SH-SY5Y (cell line): Measurements from ENCODE around the gene WDR49.

Experiments used
- GATA2 ChIP-seq: IDR thresholded peaks from 2 replicates; pipeline ENCODE4 v1.6.1; 2011; ENCODE audit warnings: mild to moderate bottlenecking, low read depth, low read length
- GATA3 ChIP-seq: IDR thresholded peaks from 2 replicates; pipeline ENCODE4 v1.6.1; 2011; ENCODE audit warnings: low read depth, mild to moderate bottlenecking, low read length, moderate library complexity

DNA sequence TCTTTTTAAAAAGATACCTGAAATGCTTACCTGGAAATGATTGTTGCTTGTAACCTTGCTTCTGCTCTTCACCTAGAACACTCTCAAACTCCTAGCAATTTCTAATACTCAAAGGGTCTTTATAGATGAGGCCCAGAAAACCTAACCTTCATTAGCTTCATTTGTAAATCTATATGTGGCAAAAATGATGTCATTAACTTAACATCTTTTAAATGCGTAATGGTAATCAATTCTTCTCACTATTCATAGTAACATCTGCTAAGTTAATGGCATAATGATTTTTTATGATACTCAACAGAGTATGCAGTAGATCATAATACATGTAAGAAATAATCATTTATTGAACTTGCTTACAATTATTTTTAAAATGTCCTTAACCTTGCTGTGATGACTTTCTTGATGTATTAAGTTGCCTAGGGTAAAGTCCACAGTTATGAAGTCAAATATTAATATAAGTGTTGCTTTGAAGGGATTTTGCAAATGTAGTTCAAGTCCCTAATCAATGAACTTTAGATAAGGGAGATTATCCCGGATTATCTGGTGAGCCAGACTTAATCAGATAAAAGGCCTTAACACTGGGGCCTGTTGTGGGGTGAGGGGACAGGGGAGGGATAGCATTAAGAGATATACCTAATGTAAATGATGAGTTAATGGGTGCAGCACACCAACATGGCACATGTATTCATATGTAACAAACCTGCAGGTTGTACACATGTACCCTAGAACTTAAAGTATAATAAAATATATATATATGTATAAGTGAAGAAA lies 169.8 kb downstream of the WDR49 start:
- TF ChIP-seq GATA2: no peak
- TF ChIP-seq GATA3: no peak
